ENCODE measurements around the gene METRNL.
A peak's percentile ranks its signal among the peaks of the same experiment; 100 is the strongest.
"Not testable (repeated sequence)": the region's sequence is repeated elsewhere in the genome, so short reads cannot be mapped to it uniquely, and the experiment has no call there.

The METRNL gene

DNA sequence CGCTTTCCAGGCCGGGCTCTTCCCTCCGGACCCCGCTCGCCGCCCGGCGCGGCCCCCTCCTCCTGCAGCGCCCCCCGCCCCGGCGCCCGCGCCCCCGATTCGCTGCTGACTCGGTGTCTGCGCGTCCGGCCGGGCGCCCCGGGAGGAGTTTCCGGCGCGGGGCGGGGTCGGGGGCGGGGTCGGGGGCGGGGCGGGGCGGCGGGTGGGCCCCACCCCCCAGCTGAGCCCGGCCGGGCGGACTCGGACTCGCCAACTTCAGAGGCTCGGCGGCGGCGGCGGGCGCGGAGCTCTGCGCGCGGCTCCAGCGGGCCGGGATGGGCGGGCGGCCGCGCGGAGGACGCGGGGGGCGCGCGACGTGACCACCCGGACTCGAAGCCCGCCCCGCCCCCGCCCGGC is at the start of gene METRNL:
Gene METRNL, plus strand, starts transcription at position 258 of the 396 bp plus-strand sequence. CDS start 207 bp downstream, outside the sequence.
- DNase-seq, result no peak

DNA sequence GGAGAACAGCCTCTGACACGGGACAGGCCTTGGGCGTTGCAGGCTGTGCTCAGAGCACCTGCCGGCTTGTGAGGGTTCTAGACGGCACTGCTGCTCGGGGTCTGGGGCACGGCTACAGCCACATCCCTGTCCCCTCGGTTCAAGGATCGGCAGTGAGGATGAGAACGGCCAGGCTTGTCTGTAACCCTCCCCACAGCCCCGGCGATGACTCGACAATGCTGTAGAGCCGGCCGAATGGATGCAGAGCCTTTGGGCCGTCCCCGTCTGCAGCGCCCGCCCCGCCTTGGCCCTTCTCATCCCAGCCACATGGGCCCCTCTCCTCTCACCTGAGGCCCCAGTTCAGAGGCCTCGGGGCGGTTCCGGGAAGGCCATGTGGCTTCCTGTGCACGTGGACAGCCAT is 49.0 kb upstream of the METRNL start:
- DNase-seq, result no peak

DNA sequence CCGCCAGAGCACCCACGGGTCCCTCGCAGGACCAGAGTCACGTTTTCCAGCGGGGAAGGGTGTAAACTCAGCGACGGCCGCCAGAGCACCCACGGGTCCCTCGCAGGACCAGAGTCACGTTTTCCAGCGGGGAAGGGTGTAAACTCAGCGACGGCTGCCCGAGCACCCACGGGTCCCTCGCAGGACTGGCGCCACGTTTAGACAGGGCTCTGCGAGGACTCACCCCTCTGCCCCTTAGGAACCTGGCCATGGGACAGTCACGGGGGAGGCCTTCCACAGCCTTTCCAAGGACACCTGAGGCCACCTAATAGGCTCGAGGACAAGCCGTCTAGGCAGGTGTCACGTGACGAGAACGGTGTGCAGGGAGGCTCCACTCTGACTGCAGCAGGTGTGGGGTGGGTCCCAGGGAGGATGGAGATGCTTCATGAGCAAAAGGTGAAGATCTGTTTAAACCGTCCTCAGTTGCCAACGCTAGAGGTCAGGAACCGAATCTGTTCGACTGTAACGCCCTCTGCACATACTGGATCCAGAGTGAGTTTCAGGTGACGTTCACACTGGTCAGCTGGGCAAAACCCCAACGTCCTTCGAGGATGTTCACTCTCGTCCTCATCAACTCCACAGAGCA is 48.0 kb upstream of the METRNL start:
- no peak for DNase-seq

DNA sequence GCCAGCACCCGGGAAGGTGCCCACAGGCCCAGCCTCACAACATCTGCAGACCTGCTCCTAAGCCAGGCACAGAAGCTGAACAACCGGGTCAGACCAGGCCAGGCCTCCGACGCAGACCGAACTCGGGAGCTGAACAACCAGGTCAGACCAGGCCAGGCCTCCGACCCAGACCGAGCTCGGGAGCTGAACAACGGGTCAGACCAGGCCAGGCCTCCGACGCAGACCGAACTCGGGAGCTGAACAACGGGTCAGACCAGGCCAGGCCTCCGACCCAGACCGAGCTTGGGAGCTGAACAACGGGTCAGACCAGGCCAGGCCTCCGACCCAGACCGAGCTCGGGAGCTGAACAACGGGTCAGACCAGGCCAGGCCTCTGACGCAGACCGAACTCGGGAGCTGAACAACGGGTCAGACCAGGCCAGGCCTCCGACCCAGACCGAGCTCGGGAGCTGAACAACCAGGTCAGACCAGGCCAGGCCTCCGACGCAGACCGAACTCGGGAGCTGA is 47.4 kb upstream of the METRNL start:
- not testable (repeated sequence) for DNase-seq

- no peak for DNase-seq
Measured at GRCh38 chr17:83032781-83033180, 46.6 kb upstream of the METRNL start.

GRCh38 chr17:83034525-83034924 is 44.9 kb upstream of the METRNL start:
- no peak for DNase-seq

GRCh38 chr17:83035722-83036121 is 43.7 kb upstream of the METRNL start:
- no peak for DNase-seq

DNA sequence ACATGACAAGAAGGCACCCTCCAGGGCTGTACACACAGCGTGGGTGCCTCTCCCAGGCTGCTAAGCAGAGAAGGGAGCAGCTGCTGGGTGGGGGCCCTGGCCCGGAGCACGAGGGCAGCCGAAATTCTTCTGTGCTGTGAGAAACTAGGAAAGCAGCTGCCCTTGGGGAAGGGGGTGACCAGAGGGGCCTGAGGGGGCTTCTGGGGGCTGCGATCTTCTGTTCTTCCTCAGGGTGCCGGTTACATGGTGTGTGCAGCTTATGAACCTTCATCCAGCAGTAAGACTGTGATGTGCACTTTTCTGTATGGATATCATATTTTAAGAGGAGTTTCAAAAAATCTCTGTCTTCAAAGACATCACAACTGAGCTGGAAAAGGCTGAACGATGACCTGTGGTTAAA is 43.2 kb upstream of the METRNL start:
- no peak for DNase-seq

- DNase-seq, result no peak
Measured at GRCh38 chr17:83036666-83037065, 42.7 kb upstream of the METRNL start.

DNA sequence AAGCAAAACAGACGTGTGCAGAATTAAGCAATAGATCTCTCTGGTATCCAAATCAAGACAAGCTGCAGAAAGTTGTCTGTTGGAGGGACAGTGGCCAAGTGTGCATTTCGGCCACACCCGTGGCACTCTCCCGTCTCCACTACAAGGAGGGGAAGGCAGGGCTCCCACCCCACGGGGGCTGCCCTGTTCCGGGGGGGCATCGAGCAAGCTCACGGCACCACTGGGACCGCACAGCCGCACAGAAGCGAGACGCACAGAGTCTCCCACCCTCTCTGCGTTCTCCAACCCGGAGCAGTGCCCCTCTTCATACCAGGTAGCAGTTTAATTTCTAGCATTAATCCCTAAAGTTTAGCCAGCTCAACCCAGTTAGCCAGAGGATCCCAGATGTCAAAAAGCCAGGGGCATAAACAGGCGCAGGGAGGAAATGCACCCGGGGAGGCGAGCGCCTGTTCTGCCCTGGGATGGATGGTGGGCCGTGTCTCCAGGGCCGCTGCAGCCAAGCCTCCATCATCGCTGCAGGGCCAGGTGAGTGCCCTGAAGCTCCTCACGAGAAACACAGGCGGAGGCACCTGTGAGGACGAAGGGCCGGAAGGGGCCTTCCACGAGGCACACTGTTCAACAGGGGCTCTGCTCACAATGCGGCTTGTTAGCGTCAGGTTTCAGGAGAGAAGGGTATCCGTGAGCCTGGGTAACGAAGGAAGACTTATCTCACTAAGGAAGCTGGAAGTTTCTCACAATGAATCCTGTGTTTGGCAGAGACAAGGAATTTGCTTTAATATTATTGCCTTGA is 42.1 kb upstream of the METRNL start:
- DNase-seq, result no peak

- DNase-seq, result no peak
Measured at GRCh38 chr17:83037874-83038165, 41.6 kb upstream of the METRNL start.

DNA sequence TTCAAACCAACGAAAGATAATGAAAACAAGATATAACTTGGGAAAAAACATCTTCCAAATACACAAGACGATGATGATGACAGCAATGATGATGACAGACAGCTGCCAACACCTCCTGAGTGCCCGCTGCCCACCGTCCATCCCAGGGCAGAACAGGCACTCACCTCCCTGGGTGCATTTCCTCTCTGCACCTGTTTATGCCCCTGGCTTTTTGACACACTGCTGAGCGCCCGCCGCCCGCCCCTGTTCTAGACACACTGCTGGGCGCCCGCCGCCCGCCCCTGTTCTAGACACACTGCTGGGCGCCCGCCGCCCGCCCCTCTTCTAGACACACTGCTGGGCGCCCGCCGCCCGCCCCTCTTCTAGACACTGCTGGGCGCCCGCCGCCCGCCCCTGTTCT is 40.4 kb upstream of the METRNL start:
- DNase-seq, result not testable (repeated sequence)

DNA sequence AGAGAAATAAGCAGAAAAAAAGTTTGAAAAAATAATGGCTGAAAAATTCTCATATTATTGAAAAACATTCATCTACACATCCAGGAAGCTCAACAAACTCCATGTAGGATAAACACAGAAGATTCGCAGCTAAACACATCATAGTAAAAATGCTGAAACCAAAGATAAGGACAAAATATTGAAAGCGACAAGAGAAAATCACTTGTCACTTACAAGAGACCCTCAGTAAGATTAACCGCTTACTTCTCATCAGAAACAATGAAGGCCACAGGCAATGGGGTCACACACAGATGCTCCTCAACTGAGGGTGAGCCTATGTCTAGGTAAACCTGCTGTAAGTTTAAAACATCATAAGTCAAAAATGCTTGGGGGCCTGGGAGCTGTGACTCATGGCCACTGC is 38.1 kb upstream of the METRNL start:
- no peak for DNase-seq

DNA sequence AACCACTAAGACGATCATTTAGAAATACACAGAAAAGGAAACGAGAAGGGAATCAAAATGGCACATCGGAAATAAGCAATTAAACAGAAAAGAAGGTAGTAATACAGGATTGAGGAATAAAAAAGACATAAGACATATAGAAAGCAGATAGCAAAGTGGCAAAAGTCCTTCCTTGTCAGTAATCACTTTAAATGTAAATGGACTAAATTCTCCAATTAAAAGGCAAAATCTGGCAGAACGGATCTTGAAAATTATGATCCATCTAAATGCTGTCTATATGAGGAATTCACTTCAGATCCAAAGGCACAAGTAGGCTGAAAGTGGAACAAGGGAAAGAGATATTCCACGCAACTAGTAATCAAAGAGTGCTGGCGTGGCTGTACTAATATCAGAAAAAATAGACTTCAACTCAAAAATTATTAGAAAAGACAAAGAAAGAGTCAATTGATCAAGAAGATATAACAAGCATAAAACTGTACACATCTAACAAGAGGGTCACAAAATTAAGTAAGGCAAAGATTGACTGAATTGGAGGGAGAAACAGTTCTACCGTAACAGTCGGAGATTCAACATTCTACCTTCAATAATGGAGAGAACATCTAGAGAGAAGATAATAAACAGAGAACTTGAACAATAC is 36.8 kb upstream of the METRNL start:
- no peak for DNase-seq

DNA sequence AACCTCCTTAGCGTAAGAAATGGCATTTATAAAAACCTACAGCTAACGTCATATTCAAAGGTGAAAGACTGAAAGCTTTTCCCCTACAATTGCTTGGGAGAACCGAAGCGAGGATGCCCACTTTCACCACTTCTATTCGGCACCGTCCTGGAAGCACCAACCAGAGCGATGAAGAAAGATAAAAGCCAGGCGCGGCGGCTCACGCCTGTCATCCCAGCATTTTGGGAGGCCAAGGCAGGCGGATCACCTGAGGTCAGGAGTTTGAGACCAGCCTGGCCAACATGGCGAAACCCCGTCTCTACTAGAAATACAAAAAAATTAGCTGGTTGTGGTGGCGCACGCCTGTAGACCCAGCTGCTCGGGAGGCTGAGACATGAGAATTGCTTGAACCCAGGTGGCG is 34.9 kb upstream of the METRNL start:
- not testable (repeated sequence) for DNase-seq

- DNase-seq, result no peak
Measured at GRCh38 chr17:83046448-83047181, 32.8 kb upstream of the METRNL start.

- no peak for DNase-seq
Measured at GRCh38 chr17:83047182-83047478, 32.3 kb upstream of the METRNL start.

DNA sequence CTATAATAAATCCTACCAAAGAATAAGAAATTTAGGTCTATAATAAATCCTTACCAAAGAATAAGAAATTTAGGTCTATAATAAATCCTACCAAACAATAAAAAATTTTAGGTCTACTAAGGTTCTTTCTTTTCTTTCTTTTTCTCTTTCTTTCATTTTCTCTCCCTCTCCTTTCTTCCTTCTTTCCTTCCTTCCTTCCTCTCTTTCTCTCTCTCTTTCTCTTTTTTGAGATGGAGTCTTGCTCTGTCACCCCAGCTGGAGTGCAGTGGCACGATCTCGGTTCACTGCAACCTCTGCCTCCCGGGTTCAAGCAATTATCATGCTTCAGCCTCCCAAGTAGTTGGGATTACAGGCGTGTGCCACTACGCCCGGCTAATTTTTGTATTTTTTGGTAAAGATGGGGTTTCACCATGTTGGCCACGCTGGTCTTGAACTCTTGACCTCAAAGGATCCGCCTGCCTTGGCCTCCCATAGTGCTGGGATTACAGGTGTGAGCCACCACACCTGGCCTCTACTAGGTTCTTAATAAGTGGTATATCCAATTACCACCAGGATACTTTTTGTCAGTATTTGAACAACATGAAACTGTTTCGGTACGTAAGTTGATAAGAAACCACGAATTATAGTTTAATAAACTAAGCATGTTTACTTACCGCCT is 31.5 kb upstream of the METRNL start:
- not testable (repeated sequence) for DNase-seq

GRCh38 chr17:83050651-83051395 is 28.6 kb upstream of the METRNL start:
- DNase-seq, result no peak

- peak; percentile 95 for DNase-seq
Measured at GRCh38 chr17:83051396-83052240, 27.8 kb upstream of the METRNL start.

DNA sequence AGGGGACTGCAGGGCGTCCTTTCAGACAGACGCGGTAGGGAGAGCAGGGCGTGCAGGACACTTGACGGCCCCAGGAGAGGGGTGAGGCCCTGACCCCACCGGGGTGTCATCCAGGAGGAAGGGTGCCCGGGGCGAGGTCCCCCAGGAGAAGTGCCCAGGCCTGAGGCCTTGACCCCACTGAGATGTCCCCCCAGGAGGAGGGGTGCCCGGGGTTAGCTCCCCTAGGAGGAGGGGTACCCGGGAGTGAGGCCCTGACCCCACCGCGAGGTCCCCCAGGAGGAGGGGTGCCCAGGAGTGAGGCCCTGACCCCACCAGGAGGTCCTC is 27.2 kb upstream of the METRNL start:
- no peak for DNase-seq

All from cortex of kidney (tissue), 1 donor.